Ecto neural progenitor cell (in vitro differentiated cells): ENCODE data around the gene STK11IP.

Experiments used
- DNase-seq: peaks from one replicate; pipeline ENCODE4 v3.0.0-alpha.2; 2018; ENCODE audit warnings: low spot score

Gene STK11IP

GRCh38 chr2:219597552-219598307 lies at the start of gene STK11IP:
TSS of gene STK11IP (plus strand) at chr2:219597857. CDS start at chr2:219598120, 263 bp downstream.
- DNase-seq, result peak; percentile 96

GRCh38 chr2:219548990-219549389 lies 48.7 kb upstream of the STK11IP start:
- no peak for DNase-seq

GRCh38 chr2:219549619-219550018 lies 48.0 kb upstream of the STK11IP start:
- no peak for DNase-seq

GRCh38 chr2:219551441-219552381 lies 45.9 kb upstream of the STK11IP start:
- no peak for DNase-seq

GRCh38 chr2:219552382-219553167 lies 45.1 kb upstream of the STK11IP start:
- peak; percentile 95 for DNase-seq

GRCh38 chr2:219553168-219553417 lies 44.6 kb upstream of the STK11IP start:
- DNase-seq, result no peak

GRCh38 chr2:219553463-219553963 lies 44.1 kb upstream of the STK11IP start:
- no peak for DNase-seq

- no peak for DNase-seq
These were observed 43.3 kb upstream of the STK11IP start for GRCh38 chr2:219554350-219554749.

GRCh38 chr2:219555956-219556355 lies 41.7 kb upstream of the STK11IP start:
- no peak for DNase-seq

- DNase-seq, result no peak
These were observed 41.2 kb upstream of the STK11IP start for GRCh38 chr2:219556413-219556812.

- DNase-seq, result no peak
These were observed 40.3 kb upstream of the STK11IP start for GRCh38 chr2:219557320-219557719.

GRCh38 chr2:219557791-219558785 lies 39.6 kb upstream of the STK11IP start:
- no peak for DNase-seq

GRCh38 chr2:219559156-219559915 lies 38.3 kb upstream of the STK11IP start:
- no peak for DNase-seq

GRCh38 chr2:219560037-219560892 lies 37.4 kb upstream of the STK11IP start:
- DNase-seq, result no peak

GRCh38 chr2:219560893-219561178 lies 36.8 kb upstream of the STK11IP start:
- DNase-seq, result no peak

- DNase-seq, result no peak
These were observed 36.2 kb upstream of the STK11IP start for GRCh38 chr2:219561179-219562048.

- DNase-seq, result peak; percentile 39
These were observed 35.3 kb upstream of the STK11IP start for GRCh38 chr2:219562049-219563020.
